ENCODE measurements around the gene KRTAP5-7.

DNA sequence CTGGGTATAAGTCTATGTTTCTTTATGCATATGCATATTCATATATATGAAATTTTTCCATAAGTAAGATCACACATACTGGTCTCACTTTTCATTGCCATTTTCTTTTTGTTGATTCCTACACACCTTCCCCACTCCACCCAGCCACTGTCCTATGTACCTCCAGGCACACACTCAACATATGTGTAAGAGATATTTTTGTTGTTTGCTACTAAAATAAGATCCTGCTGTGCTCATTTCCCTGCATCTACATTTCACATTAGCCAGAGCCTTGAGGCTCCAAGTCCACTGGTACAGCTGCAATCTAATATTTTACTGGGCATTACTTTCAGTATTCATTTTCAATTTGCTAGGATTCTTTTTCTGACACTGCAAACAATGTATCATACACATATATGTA, 30.2 kb downstream of the KRTAP5-7 start:
- TF ChIP-seq, protein P1, sequence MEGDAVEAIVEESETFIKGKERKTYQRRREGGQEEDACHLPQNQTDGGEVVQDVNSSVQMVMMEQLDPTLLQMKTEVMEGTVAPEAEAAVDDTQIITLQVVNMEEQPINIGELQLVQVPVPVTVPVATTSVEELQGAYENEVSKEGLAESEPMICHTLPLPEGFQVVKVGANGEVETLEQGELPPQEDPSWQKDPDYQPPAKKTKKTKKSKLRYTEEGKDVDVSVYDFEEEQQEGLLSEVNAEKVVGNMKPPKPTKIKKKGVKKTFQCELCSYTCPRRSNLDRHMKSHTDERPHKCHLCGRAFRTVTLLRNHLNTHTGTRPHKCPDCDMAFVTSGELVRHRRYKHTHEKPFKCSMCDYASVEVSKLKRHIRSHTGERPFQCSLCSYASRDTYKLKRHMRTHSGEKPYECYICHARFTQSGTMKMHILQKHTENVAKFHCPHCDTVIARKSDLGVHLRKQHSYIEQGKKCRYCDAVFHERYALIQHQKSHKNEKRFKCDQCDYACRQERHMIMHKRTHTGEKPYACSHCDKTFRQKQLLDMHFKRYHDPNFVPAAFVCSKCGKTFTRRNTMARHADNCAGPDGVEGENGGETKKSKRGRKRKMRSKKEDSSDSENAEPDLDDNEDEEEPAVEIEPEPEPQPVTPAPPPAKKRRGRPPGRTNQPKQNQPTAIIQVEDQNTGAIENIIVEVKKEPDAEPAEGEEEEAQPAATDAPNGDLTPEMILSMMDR (conservative IDR thresholded peaks at IDR 0.05): no peak
- TF ChIP-seq EZH2 (IDR thresholded peaks at IDR 0.05; ENCODE audit: low read depth): no peak

All from PC-9 (cell line).